Parathyroid adenoma (tissue), 2 donors: ENCODE results near the gene MED8.

Experiments used
- H2AFZ ChIP-seq: fragments of 300-600 bp; sonication (generic); one replicate; pipeline ENCODE4 v1.7.0; 2017; ENCODE audit warnings: antibody characterized with exemption, mild to moderate bottlenecking
- H3K27ac ChIP-seq: fragments of 300-600 bp; sonication (generic); one replicate; pipeline ENCODE4 v1.7.0; 2017
- H3K27me3 ChIP-seq: fragments of 300-600 bp; sonication (generic); one replicate; pipeline ENCODE4 v1.7.0; 2017; ENCODE audit warnings: low read length; ENCODE audit not compliant: control insufficient read depth, insufficient read depth
- H3K36me3 ChIP-seq: fragments of 300-600 bp; sonication (generic); one replicate; pipeline ENCODE4 v1.7.0; 2017; ENCODE audit warnings: low read length; ENCODE audit not compliant: control insufficient read depth, insufficient read depth
- H3K4me1 ChIP-seq: fragments of 300-600 bp; sonication (generic); one replicate; pipeline ENCODE4 v1.7.0; 2017; ENCODE audit warnings: control low read depth
- H3K4me2 ChIP-seq: fragments of 300-600 bp; sonication (generic); one replicate; pipeline ENCODE4 v1.7.0; 2017; ENCODE audit warnings: low read length
- H3K4me3 ChIP-seq: fragments of 300-600 bp; sonication (generic); one replicate; pipeline ENCODE4 v1.7.0; 2017; ENCODE audit warnings: low read depth, low read length
- H3K79me2 ChIP-seq: fragments of 300-600 bp; sonication (generic); one replicate; pipeline ENCODE4 v1.7.0; 2017; ENCODE audit warnings: control low read depth
- H3K9ac ChIP-seq: fragments of 300-600 bp; sonication (generic); one replicate; pipeline ENCODE4 v1.7.0; 2017; ENCODE audit warnings: mild to moderate bottlenecking
- H3K9me3 ChIP-seq: fragments of 300-600 bp; sonication (generic); one replicate; pipeline ENCODE4 v1.7.0; 2017; ENCODE audit warnings: low read length; ENCODE audit not compliant: control insufficient read depth
- CTCF ChIP-seq: fragments of 300-600 bp; sonication (generic); IDR thresholded peaks from one replicate; pipeline ENCODE4 v1.7.0; 2017; ENCODE audit warnings: antibody characterized with exemption, mild to moderate bottlenecking
- donor health status: primary hyperparathyroidism.

MED8 gene

GRCh38 chr1:43367904-43368645 is 21.5 kb downstream of the MED8 start, which contains the start of gene ELOVL1:
Gene ELOVL1, minus strand, starts transcription at chr1:43368011. Its CDS starts 2,402 bp downstream, at chr1:43365609.
- no peak for TF ChIP-seq CTCF
- peaks cover 3% of the 10 kb centered on the region for H3K4me1 ChIP-seq
- H3K9ac ChIP-seq: no peak within 1 kb of the TSS
- peak within 1 kb of the TSS; percentile 80 for H2AFZ ChIP-seq
- no peaks in the 10 kb centered on the region for H3K27me3 ChIP-seq
- no peaks in the 10 kb centered on the region for H3K79me2 ChIP-seq
- H3K4me2 ChIP-seq: peak within 1 kb of the TSS; percentile 95
- peak within 1 kb of the TSS; percentile 65 for H3K4me3 ChIP-seq
- H3K36me3 ChIP-seq: no peaks in the 10 kb centered on the region
- H3K9me3 ChIP-seq: no peaks in the 10 kb centered on the region
- H3K27ac ChIP-seq: peak within 1 kb of the TSS; percentile 72

- H3K9ac ChIP-seq: no peak overlapping the region
- H3K4me3 ChIP-seq: peak overlapping the region; percentile 65
- TF ChIP-seq CTCF: no peak
- peak overlapping the region; percentile 72 for H3K27ac ChIP-seq
- no peaks in the 10 kb centered on the region for H3K79me2 ChIP-seq
- peak overlapping the region; percentile 75 for H2AFZ ChIP-seq
- H3K27me3 ChIP-seq: no peaks in the 10 kb centered on the region
- H3K4me2 ChIP-seq: peak overlapping the region; percentile 86
- H3K36me3 ChIP-seq: no peaks in the 10 kb centered on the region
- no peaks in the 10 kb centered on the region for H3K9me3 ChIP-seq
- H3K4me1 ChIP-seq: peaks cover 3% of the 10 kb centered on the region
These were observed 22.3 kb downstream of the MED8 start for GRCh38 chr1:43367026-43367903.

- peak overlapping the region; percentile 65 for H3K4me3 ChIP-seq
- H3K9me3 ChIP-seq: no peaks in the 10 kb centered on the region
- H3K4me1 ChIP-seq: peaks cover 3% of the 10 kb centered on the region
- H3K4me2 ChIP-seq: peak overlapping the region; percentile 86
- no peak overlapping the region for H2AFZ ChIP-seq
- H3K9ac ChIP-seq: no peak overlapping the region
- no peak for TF ChIP-seq CTCF
- no peaks in the 10 kb centered on the region for H3K27me3 ChIP-seq
- H3K27ac ChIP-seq: no peak overlapping the region
- no peaks in the 10 kb centered on the region for H3K79me2 ChIP-seq
- H3K36me3 ChIP-seq: no peaks in the 10 kb centered on the region
These were observed 23.0 kb downstream of the MED8 start for GRCh38 chr1:43366601-43367025.

GRCh38 chr1:43366179-43366578 is 23.4 kb downstream of the MED8 start:
- Histone ChIP-seq H3K4me3 (peak overlapping the region; percentile 65), H3K9ac (no peak overlapping the region), H3K27me3 (no peaks in the 10 kb centered on the region), H3K4me2 (peak overlapping the region; percentile 86), H3K9me3 (no peaks in the 10 kb centered on the region), H3K27ac (no peak overlapping the region), H2AFZ (no peak overlapping the region), H3K36me3 (no peaks in the 10 kb centered on the region), H3K4me1 (peaks cover 3% of the 10 kb centered on the region), H3K79me2 (no peaks in the 10 kb centered on the region)
- TF ChIP-seq CTCF: no peak
